GM12891 (cell line): ENCODE results near the gene RNF217.

Source experiments
- DNase-seq: peaks from one replicate; pipeline ENCODE4 v3.0.0; 2011; ENCODE audit warnings: low spot score; ENCODE audit not compliant: insufficient read length
- FAIRE-seq: peaks from 2 replicates; lab custom pipeline; 2011; peaks lifted over from hg19 to GRCh38; lab: Jason Lieb, UNC
- PAX5 ChIP-seq: IDR thresholded peaks from 2 replicates; pipeline ENCODE4 v1.6.1; 2011; ENCODE audit warnings: low read length, moderate library complexity, mild to moderate bottlenecking; ENCODE audit not compliant: insufficient read depth, severe bottlenecking
- POLR2A ChIP-seq: IDR thresholded peaks from 2 replicates; pipeline ENCODE4 v1.6.1; 2011; ENCODE audit warnings: low read depth, low read length, control low read depth
- POLR2AphosphoS5 ChIP-seq: IDR thresholded peaks from 2 replicates; pipeline ENCODE4 v1.6.1; 2011; ENCODE audit warnings: low read depth, low read length, control low read depth
- POU2F2 ChIP-seq: IDR thresholded peaks from 2 replicates; pipeline ENCODE4 v1.6.1; 2011; ENCODE audit warnings: low read depth, mild to moderate bottlenecking, control low read depth, low read length, moderate library complexity
- SPI1 ChIP-seq: IDR thresholded peaks from 2 replicates; pipeline ENCODE4 v1.6.1; 2011; ENCODE audit warnings: low read depth, low read length, control low read depth
- TAF1 ChIP-seq: IDR thresholded peaks from 2 replicates; pipeline ENCODE4 v1.6.1; 2011; ENCODE audit warnings: low read depth, low read length, control low read depth

Gene RNF217

GRCh38 chr6:124987999-124988591, 25.9 kb downstream of the RNF217 start:
- FAIRE-seq (no peak), DNase-seq (no peak)
- TF ChIP-seq POU2F2 (no peak), PAX5 (no peak), SPI1 (no peak), TAF1 (no peak), POLR2AphosphoS5 (no peak), POLR2A (no peak)

GRCh38 chr6:124989136-124989983, 27.1 kb downstream of the RNF217 start:
- DNase-seq (no peak), FAIRE-seq (no peak)
- TF ChIP-seq TAF1 (no peak), POLR2A (no peak), POLR2AphosphoS5 (no peak), SPI1 (no peak), PAX5 (no peak), POU2F2 (no peak)

- TF ChIP-seq POLR2AphosphoS5 (no peak), PAX5 (no peak), POLR2A (no peak), TAF1 (no peak), POU2F2 (no peak), SPI1 (no peak)
- FAIRE-seq (no peak), DNase-seq (no peak)
Measured at GRCh38 chr6:124990988-124991387, 28.8 kb downstream of the RNF217 start.

GRCh38 chr6:124991764-124992295, 29.6 kb downstream of the RNF217 start:
- FAIRE-seq, result no peak
- DNase-seq, result no peak
- TF ChIP-seq POLR2A, result no peak
- TF ChIP-seq POLR2AphosphoS5, result no peak
- TF ChIP-seq PAX5, result no peak
- TF ChIP-seq TAF1, result no peak
- no peak for TF ChIP-seq SPI1
- TF ChIP-seq POU2F2, result no peak

- no peak for DNase-seq
- FAIRE-seq, result no peak
Measured at GRCh38 chr6:124993327-124993726, 31.1 kb downstream of the RNF217 start.

GRCh38 chr6:124994648-124995047, 32.4 kb downstream of the RNF217 start:
- DNase-seq (no peak), FAIRE-seq (no peak)
- no peak for TF ChIP-seq POU2F2
- TF ChIP-seq TAF1, result no peak
- TF ChIP-seq POLR2AphosphoS5, result no peak
- TF ChIP-seq SPI1, result no peak
- TF ChIP-seq PAX5, result no peak
- no peak for TF ChIP-seq POLR2A

More at GRCh38 chr6:124993327-124993726, 31.1 kb downstream of the RNF217 start:
- TF ChIP-seq POLR2A, result no peak

GRCh38 chr6:124995131-124995530, 32.9 kb downstream of the RNF217 start:
- DNase-seq (no peak), FAIRE-seq (no peak)
- no peak for TF ChIP-seq POLR2AphosphoS5
- no peak for TF ChIP-seq TAF1
- no peak for TF ChIP-seq PAX5
- no peak for TF ChIP-seq POLR2A
- no peak for TF ChIP-seq POU2F2
- no peak for TF ChIP-seq SPI1

GRCh38 chr6:124995645-124996325, 33.5 kb downstream of the RNF217 start:
- TF ChIP-seq PAX5 (no peak), POLR2AphosphoS5 (no peak), POLR2A (no peak), SPI1 (no peak), POU2F2 (no peak), TAF1 (no peak)
- DNase-seq, result no peak
- no peak for FAIRE-seq

- TF ChIP-seq POLR2AphosphoS5, result no peak
- no peak for TF ChIP-seq TAF1
- no peak for TF ChIP-seq POLR2A
- TF ChIP-seq PAX5, result no peak
- TF ChIP-seq SPI1, result no peak
- TF ChIP-seq POU2F2, result no peak
- FAIRE-seq (no peak), DNase-seq (no peak)
Measured at GRCh38 chr6:124996411-124996810, 34.2 kb downstream of the RNF217 start.
